Mesothelial cell of epicardium (in vitro differentiated cells): Measurements from ENCODE around the gene NUDCD3. TPM values are rescaled to one million over a fixed set of nuclear protein-coding genes. Genes with fewer than 3 reads are reported as not detected.

Experiments used
- DNase-seq, 2 experiments: peaks; one replicate each; pipeline ENCODE4 v3.0.0; 2021; ENCODE audit warnings: low spot score in 2 of 2; ENCODE audit not compliant: unreplicated experiment in 2 of 2
- H3K27ac Mint-ChIP-seq: 2 replicates; pipeline ENCODE4 v1.8.0; 2021; ENCODE audit warnings: mixed read lengths
- H3K27me3 Mint-ChIP-seq: 2 replicates; pipeline ENCODE4 v1.8.0; 2021; ENCODE audit warnings: low read depth, mixed read lengths
- H3K36me3 Mint-ChIP-seq: 2 replicates; pipeline ENCODE4 v1.8.0; 2021; ENCODE audit warnings: mixed read lengths
- H3K4me1 Mint-ChIP-seq: 2 replicates; pipeline ENCODE4 v1.8.0; 2021; ENCODE audit warnings: mixed read lengths
- H3K4me3 Mint-ChIP-seq: 2 replicates; pipeline ENCODE4 v1.8.0; 2021; ENCODE audit warnings: mild to moderate bottlenecking, moderate library complexity, mixed read lengths
- H3K9me3 Mint-ChIP-seq: 2 replicates; pipeline ENCODE4 v1.8.0; 2021; ENCODE audit warnings: mixed read lengths
- total RNA-seq: library from RNA; stranded (reverse); gene quantifications from 3 replicates; pipeline ENCODE4 v1.2.1, GENCODE V29; 2021
- TF ChIP-seq, protein P1 (sequence below): fragments of 200-600 bp; sonication (generic); IDR thresholded peaks from one replicate; pipeline ENCODE4 v1.5.0; 2021; ENCODE audit warnings: antibody characterized with exemption; ENCODE audit not compliant: unreplicated experiment

Gene NUDCD3
- total RNA-seq, 1 donor from 2014 or later: 104 TPM

DNA sequence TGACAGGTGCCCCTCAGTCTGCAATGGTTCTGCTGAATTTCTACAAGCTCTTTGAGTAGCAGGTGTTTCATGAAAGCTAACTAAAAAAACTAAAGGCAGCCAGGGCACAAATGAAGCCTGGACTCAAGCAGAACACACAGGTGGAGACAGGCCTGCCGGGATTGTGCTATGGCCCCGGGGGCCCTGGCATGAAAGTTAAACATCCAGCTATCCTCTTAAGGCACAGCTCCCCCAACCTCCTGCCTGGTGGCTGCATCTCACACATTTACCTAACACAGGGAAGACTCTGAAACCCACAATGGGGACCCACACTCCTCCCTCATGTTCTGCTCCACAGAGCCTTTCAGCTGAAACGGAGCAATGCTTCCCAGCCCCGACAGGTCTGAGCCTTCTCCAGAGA, 88.8 kb downstream of the NUDCD3 start:
- no peak overlapping the region for H3K4me3 Mint-ChIP-seq
- TF ChIP-seq, protein P1, sequence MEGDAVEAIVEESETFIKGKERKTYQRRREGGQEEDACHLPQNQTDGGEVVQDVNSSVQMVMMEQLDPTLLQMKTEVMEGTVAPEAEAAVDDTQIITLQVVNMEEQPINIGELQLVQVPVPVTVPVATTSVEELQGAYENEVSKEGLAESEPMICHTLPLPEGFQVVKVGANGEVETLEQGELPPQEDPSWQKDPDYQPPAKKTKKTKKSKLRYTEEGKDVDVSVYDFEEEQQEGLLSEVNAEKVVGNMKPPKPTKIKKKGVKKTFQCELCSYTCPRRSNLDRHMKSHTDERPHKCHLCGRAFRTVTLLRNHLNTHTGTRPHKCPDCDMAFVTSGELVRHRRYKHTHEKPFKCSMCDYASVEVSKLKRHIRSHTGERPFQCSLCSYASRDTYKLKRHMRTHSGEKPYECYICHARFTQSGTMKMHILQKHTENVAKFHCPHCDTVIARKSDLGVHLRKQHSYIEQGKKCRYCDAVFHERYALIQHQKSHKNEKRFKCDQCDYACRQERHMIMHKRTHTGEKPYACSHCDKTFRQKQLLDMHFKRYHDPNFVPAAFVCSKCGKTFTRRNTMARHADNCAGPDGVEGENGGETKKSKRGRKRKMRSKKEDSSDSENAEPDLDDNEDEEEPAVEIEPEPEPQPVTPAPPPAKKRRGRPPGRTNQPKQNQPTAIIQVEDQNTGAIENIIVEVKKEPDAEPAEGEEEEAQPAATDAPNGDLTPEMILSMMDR: no peak
- no peaks in the 10 kb centered on the region for H3K4me1 Mint-ChIP-seq
- no peak for DNase-seq
- peaks cover 12% of the 10 kb centered on the region for H3K36me3 Mint-ChIP-seq
- no peaks in the 10 kb centered on the region for H3K9me3 Mint-ChIP-seq
- H3K27ac Mint-ChIP-seq: no peak overlapping the region
- H3K27me3 Mint-ChIP-seq: no peaks in the 10 kb centered on the region

DNA sequence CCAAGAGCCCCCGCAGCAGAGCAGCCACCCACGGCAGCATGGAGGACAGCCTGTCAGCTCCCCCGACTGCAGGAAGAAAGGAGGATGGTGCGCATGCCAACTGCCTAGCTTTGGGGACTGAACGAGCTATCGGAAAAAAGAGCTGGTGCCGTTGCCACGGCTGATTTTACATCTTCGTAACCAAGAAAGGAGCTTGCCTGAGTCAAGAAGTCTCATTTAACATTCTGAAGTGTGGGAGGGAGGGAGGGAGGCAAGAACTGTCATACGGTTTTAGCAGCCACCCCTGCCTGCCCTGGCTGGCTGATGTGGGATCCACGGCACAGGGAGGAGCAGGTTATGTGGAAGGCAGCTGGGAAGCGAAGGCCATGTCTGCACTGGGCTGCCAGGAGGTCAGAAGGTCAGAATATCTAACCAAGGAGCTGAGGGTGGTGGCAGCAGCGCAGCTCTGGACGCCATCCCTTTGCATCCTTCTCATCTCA, 90.4 kb downstream of the NUDCD3 start:
- no peaks in the 10 kb centered on the region for H3K27me3 Mint-ChIP-seq
- TF ChIP-seq, protein P1: no peak
- H3K4me1 Mint-ChIP-seq: no peaks in the 10 kb centered on the region
- H3K36me3 Mint-ChIP-seq: peaks cover 12% of the 10 kb centered on the region
- no peak overlapping the region for H3K27ac Mint-ChIP-seq
- H3K4me3 Mint-ChIP-seq: no peak overlapping the region
- DNase-seq: peak in 1 of 2 experiments; percentile 20
- H3K9me3 Mint-ChIP-seq: no peaks in the 10 kb centered on the region

DNA sequence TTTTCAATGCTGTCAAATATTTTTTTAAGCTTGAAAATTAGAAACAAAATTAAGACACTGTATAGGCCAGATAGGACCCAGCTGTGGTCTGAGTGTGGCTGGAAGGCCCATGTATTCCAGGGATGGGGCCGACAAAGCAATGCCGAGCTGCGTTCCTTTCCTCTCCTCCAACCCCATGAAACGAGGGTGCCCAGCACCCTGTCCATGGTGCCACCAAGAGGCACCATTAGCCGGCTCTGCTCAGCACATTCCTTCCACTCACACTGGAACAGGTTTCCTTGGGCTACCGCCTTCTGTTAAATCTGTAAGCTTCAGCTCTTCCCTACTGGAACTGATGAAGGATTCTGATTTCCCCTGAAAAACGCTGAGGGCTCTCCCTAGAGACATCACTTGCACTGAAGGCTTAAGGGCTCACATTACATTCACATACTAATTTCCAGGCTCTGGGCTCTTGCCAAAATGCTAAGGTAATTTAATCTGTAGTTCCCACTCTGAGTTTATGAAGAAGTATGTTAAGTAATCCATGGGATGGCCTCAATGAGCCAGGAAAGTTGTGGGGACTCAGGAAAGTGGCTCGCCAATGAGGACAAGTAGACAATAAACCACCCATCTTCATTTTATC, 91.4 kb downstream of the NUDCD3 start:
- no peaks in the 10 kb centered on the region for H3K9me3 Mint-ChIP-seq
- no peak for DNase-seq
- no peaks in the 10 kb centered on the region for H3K27me3 Mint-ChIP-seq
- peaks cover 12% of the 10 kb centered on the region for H3K36me3 Mint-ChIP-seq
- H3K27ac Mint-ChIP-seq: no peak overlapping the region
- TF ChIP-seq, protein P1: no peak
- no peaks in the 10 kb centered on the region for H3K4me1 Mint-ChIP-seq
- no peak overlapping the region for H3K4me3 Mint-ChIP-seq

DNA sequence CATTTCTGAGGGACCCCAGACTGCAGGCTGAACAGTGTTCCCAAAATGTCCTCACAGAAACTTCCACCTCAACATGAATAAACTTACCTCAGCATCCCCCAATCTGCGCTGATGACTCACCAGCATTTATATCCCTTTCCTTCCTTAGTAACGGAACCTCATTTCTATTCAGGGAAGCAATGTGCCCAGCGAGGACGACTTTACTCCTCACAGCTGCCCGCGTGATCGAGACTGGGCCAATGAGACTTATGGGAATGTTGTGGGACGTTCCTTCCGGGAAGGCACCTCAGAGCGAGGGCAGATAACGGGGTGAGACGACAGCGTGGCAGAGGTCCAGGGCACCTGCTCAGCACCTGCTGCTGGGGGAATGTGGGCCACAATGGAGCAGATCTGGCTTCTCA, 91.9 kb downstream of the NUDCD3 start:
- Mint-ChIP-seq H3K4me3 (no peak overlapping the region), H3K4me1 (no peaks in the 10 kb centered on the region), H3K36me3 (peaks cover 12% of the 10 kb centered on the region), H3K9me3 (no peaks in the 10 kb centered on the region), H3K27ac (no peak overlapping the region), H3K27me3 (no peaks in the 10 kb centered on the region)
- TF ChIP-seq, protein P1: no peak
- no peak for DNase-seq

DNA sequence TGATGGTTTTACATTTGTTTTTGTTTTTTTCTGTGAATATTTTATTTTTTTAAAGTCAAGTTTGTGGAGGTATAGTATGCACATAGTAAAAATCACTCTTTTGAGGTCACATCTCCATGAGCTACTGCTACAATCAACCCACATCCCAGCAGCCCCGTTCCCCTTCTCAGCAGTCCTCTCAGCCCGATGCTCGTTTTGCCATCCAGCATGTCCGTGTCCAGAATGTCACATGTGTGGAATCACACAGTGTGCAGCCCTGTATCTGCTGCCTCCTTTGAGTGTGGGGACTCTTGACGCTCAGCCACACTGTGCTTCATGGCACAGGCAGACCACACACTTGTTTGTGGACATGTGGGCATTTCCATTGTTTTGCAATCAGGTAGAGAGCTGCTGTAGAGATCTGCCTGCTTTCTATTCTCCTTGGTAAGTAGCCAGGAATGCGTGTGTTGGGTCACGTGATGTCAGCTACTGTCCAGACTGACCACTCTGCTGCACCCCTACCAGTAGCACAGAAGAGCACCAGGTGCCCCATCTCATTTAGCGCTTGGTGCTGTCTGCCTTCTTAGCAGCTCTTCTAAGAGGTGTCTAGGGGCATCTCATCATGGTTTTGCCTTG, 93.4 kb downstream of the NUDCD3 start:
- no peaks in the 10 kb centered on the region for H3K4me1 Mint-ChIP-seq
- H3K4me3 Mint-ChIP-seq: no peak overlapping the region
- no peak for DNase-seq
- H3K27me3 Mint-ChIP-seq: no peaks in the 10 kb centered on the region
- H3K27ac Mint-ChIP-seq: no peak overlapping the region
- H3K36me3 Mint-ChIP-seq: peaks cover 11% of the 10 kb centered on the region
- H3K9me3 Mint-ChIP-seq: no peaks in the 10 kb centered on the region
- TF ChIP-seq, protein P1: no peak
